Keratinocyte (primary cell): ENCODE results near the gene PPP1R12A. TPM values are rescaled to one million over a fixed set of nuclear protein-coding genes. Genes with fewer than 3 reads are reported as not detected.

Source experiments
- DNase-seq: peaks from one replicate; pipeline ENCODE4 v3.0.0-alpha.2; 2011; ENCODE audit warnings: low read depth, missing footprints, low spot score
- FAIRE-seq: peaks from 2 replicates; lab custom pipeline; 2011; peaks lifted over from hg19 to GRCh38; lab: Jason Lieb, UNC
- H2AFZ ChIP-seq: 2 replicates; pipeline ENCODE4 v1.6.0; 2012; ENCODE audit warnings: low read length, control low read depth, inconsistent platforms; ENCODE audit not compliant: control insufficient read depth
- H3K27ac ChIP-seq: 2 replicates; pipeline ENCODE4 v1.5.1; 2011; ENCODE audit warnings: low read length; ENCODE audit not compliant: control insufficient read depth, insufficient read depth
- H3K27me3 ChIP-seq: 3 replicates; pipeline ENCODE4 v1.6.0; 2011; ENCODE audit warnings: low read length; ENCODE audit not compliant: control insufficient read depth, insufficient read depth; ENCODE audit errors: extremely low read depth
- H3K36me3 ChIP-seq, 2 experiments: 2 replicates in 1 of 2; 3 replicates in 1 of 2; pipeline ENCODE4 v1.5.1; 2011; ENCODE audit warnings: low read length in 2 of 2, mild to moderate bottlenecking in 1 of 2; ENCODE audit not compliant: control insufficient read depth in 2 of 2, insufficient read depth in 2 of 2; ENCODE audit errors: extremely low read depth in 1 of 2
- H3K4me1 ChIP-seq: 3 replicates; pipeline ENCODE4 v1.5.1; 2011; ENCODE audit warnings: low read length; ENCODE audit not compliant: control insufficient read depth, insufficient read depth; ENCODE audit errors: extremely low read depth
- H3K4me2 ChIP-seq: 3 replicates; pipeline ENCODE4 v1.6.0; 2011; ENCODE audit warnings: low read depth, low read length; ENCODE audit not compliant: control insufficient read depth, insufficient read depth; ENCODE audit errors: extremely low read depth
- H3K4me3 ChIP-seq, 3 experiments: fragments of 200-600 bp in 1 of 3; sonication (generic) in 1 of 3; 2 replicates in 2 of 3; 3 replicates in 1 of 3; pipeline ENCODE4 v1.5.1; 2011 to 2016; ENCODE audit warnings: low read length in 3 of 3, mild to moderate bottlenecking in 3 of 3, control low read depth in 2 of 3, inconsistent platforms in 1 of 3, low read depth in 1 of 3, mixed read lengths in 1 of 3, mixed run types in 1 of 3, moderate library complexity in 1 of 3; ENCODE audit not compliant: control insufficient read depth in 2 of 3, insufficient read depth in 2 of 3; ENCODE audit errors: extremely low read depth in 1 of 3
- H3K79me2 ChIP-seq: 2 replicates; pipeline ENCODE4 v1.6.0; 2012; ENCODE audit warnings: low read length; ENCODE audit not compliant: control insufficient read depth, insufficient read depth
- H3K9ac ChIP-seq: 3 replicates; pipeline ENCODE4 v1.6.0; 2011; ENCODE audit warnings: low read length; ENCODE audit not compliant: control insufficient read depth, insufficient read depth; ENCODE audit errors: extremely low read depth
- H3K9me1 ChIP-seq: 3 replicates; pipeline ENCODE4 v1.6.0; 2011; ENCODE audit warnings: low read length; ENCODE audit not compliant: control insufficient read depth, insufficient read depth; ENCODE audit errors: extremely low read depth
- H3K9me3 ChIP-seq: 2 replicates; pipeline ENCODE4 v1.5.1; 2012; ENCODE audit warnings: low read depth, low read length; ENCODE audit not compliant: control insufficient read depth
- H4K20me1 ChIP-seq: 3 replicates; pipeline ENCODE4 v1.6.0; 2011; ENCODE audit warnings: low read length; ENCODE audit not compliant: control insufficient read depth, insufficient read depth; ENCODE audit errors: extremely low read depth
- EZH2 ChIP-seq: IDR thresholded peaks from one replicate; pipeline ENCODE4 v1.6.1; 2012; ENCODE audit warnings: inconsistent platforms, mild to moderate bottlenecking, low read length, moderate library complexity
- dilution Hi-C: fragments of 300-500 bp; cut with MboI; formaldehyde crosslinking; loops from one replicate; pipeline ENCODE4 v1.7.0; 2020; ENCODE audit warnings: low sequenced_read_pairs; ENCODE audit not compliant: extremely low pct_ligation_motif_present
- polyA plus RNA-seq, 5 experiments: library from polyadenylated mRNA; depleted of rRNA in 3 of 5; stranded (reverse) in 3 of 5; stranded (forward) in 1 of 5; unstranded in 1 of 5; fragments of >200 nt; gene quantifications; 1 replicate in 1 of 5; 2 replicates in 3 of 5; 3 replicates in 1 of 5; pipeline versions ENCODE4 v1.2.1 to v1.2.3, GENCODE V29; 2011 to 2012; ENCODE audit warnings: missing spikeins in 2 of 5, low read depth in 1 of 5, low replicate concordance in 1 of 5
- TF ChIP-seq, protein P1 (sequence below), 3 experiments: IDR thresholded peaks in 1 of 3; conservative IDR thresholded peaks in 1 of 3; optimal IDR thresholded peaks in 1 of 3; 2 replicates in 2 of 3; 3 replicates in 1 of 3; pipeline versions ENCODE3 to v1.5.1; 2011; ENCODE audit warnings: low read length in 3 of 3, mild to moderate bottlenecking in 3 of 3, moderate library complexity in 2 of 3, control low read depth in 1 of 3, inconsistent platforms in 1 of 3; ENCODE audit not compliant: insufficient read depth in 2 of 3; ENCODE audit errors: extremely low read depth in 1 of 3

PPP1R12A gene
- polyA plus RNA-seq, 1 donor (not counting 4 experiments of a cell fraction or from before 2014, with no cell fraction given): 45.2 TPM

GRCh38 chr12:79926951-79927350 lies 7.9 kb downstream of the PPP1R12A start:
- Histone ChIP-seq H3K9me3 (no peaks in the 10 kb centered on the region), H2AFZ (no peak overlapping the region), H3K36me3 (no peaks in the 10 kb centered on the region), H3K4me1 (peaks cover 6% of the 10 kb centered on the region), H3K27ac (no peak overlapping the region), H3K9me1 (peaks cover 4% of the 10 kb centered on the region), H3K27me3 (no peaks in the 10 kb centered on the region), H3K4me3 (no peak overlapping the region), H3K9ac (no peak overlapping the region), H4K20me1 (peaks cover 7% of the 10 kb centered on the region), H3K79me2 (peaks cover 100% of the 10 kb centered on the region), H3K4me2 (no peak overlapping the region)
- dilution Hi-C loops: no loop called here
- TF ChIP-seq, protein P1, sequence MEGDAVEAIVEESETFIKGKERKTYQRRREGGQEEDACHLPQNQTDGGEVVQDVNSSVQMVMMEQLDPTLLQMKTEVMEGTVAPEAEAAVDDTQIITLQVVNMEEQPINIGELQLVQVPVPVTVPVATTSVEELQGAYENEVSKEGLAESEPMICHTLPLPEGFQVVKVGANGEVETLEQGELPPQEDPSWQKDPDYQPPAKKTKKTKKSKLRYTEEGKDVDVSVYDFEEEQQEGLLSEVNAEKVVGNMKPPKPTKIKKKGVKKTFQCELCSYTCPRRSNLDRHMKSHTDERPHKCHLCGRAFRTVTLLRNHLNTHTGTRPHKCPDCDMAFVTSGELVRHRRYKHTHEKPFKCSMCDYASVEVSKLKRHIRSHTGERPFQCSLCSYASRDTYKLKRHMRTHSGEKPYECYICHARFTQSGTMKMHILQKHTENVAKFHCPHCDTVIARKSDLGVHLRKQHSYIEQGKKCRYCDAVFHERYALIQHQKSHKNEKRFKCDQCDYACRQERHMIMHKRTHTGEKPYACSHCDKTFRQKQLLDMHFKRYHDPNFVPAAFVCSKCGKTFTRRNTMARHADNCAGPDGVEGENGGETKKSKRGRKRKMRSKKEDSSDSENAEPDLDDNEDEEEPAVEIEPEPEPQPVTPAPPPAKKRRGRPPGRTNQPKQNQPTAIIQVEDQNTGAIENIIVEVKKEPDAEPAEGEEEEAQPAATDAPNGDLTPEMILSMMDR (optimal IDR thresholded peaks at IDR 0.05 in 1 of 3, IDR thresholded peaks at IDR 0.05 in 1 of 3, conservative IDR thresholded peaks at IDR 0.05 in 1 of 3; ENCODE audit: extremely low read depth in 1 of 3, insufficient read depth in 2 of 3, low read length in 3 of 3): no peak
- TF ChIP-seq EZH2: no peak
- no peak for DNase-seq
- no peak for FAIRE-seq

DNA sequence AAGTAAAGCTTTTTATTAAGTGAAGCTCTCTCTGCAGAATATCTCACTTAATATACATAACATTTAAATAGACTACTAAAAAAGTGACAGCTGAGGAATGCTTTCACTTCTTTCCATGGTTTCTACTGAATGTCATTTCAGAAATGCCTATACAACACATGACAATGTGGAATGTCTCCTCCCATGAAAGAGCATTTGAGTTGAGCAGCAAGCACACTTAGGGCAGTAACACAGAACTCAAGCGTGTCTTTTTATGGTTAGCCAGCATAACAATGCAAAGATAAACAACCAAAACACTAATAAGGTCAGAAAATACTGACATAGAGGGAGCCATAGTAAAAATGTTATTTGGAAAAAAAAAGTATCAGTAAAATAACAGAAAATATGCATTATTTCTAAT lies 9.4 kb downstream of the PPP1R12A start:
- H4K20me1 ChIP-seq: peaks cover 8% of the 10 kb centered on the region
- H3K4me3 ChIP-seq: no peak overlapping the region
- no peaks in the 10 kb centered on the region for H3K36me3 ChIP-seq
- DNase-seq: no peak
- no peaks in the 10 kb centered on the region for H3K9me3 ChIP-seq
- no peak overlapping the region for H3K9ac ChIP-seq
- H3K27ac ChIP-seq: no peak overlapping the region
- dilution Hi-C loops: no loop called here
- H2AFZ ChIP-seq: no peak overlapping the region
- peaks cover 4% of the 10 kb centered on the region for H3K9me1 ChIP-seq
- no peaks in the 10 kb centered on the region for H3K27me3 ChIP-seq
- peaks cover 5% of the 10 kb centered on the region for H3K4me1 ChIP-seq
- H3K79me2 ChIP-seq: peaks cover 100% of the 10 kb centered on the region
- no peak for FAIRE-seq
- no peak overlapping the region for H3K4me2 ChIP-seq
- TF ChIP-seq, protein P1 (optimal IDR thresholded peaks at IDR 0.05 in 1 of 3, IDR thresholded peaks at IDR 0.05 in 1 of 3, conservative IDR thresholded peaks at IDR 0.05 in 1 of 3; ENCODE audit: extremely low read depth in 1 of 3, insufficient read depth in 2 of 3, low read length in 3 of 3): no peak
- no peak for TF ChIP-seq EZH2
